Measurements from ENCODE around the gene EFNA1. TPM values are rescaled to one million over a fixed set of nuclear protein-coding genes. Genes with fewer than 3 reads are reported as not detected.

Gene EFNA1
- total and polyA plus RNA-seq, 2 experiments from 2014 or later: 3.2 to 5.1 TPM

GRCh38 chr1:155103325-155103724, 24.4 kb upstream of the EFNA1 start:
- Mint-ChIP-seq H3K4me1 (no peaks in the 10 kb centered on the region), H3K4me3 (no peak overlapping the region), H3K9me3 (no peaks in the 10 kb centered on the region), H3K27ac (no peak overlapping the region), H3K36me3 (ENCODE audit: low read depth) (no peaks in the 10 kb centered on the region), H3K27me3 (ENCODE audit: insufficient read depth, low read depth, poor library complexity) (peaks cover 1% of the 10 kb centered on the region)
- H3K9me2 ChIP-seq (ENCODE audit: insufficient read depth): no peaks in the 10 kb centered on the region
- H3K79me2 ChIP-seq (replicated peaks; ENCODE audit: insufficient read depth): no peaks in the 10 kb centered on the region
- H3F3A ChIP-seq (replicated peaks; ENCODE audit: low read depth): no peaks in the 10 kb centered on the region
- TF ChIP-seq ZNF114 (CRISPR knock-in tag; IDR thresholded peaks at IDR 0.05): no peak
- no peak for TF ChIP-seq ZNF462 (CRISPR knock-in tag; IDR thresholded peaks at IDR 0.05)
- TF ChIP-seq EZH2phosphoT487 (IDR thresholded peaks at IDR 0.05; ENCODE audit: unreplicated experiment): no peak
- TF ChIP-seq STAT1 (IDR thresholded peaks at IDR 0.05; ENCODE audit: unreplicated experiment): no peak
- TF ChIP-seq ZNF331 (CRISPR knock-in tag; IDR thresholded peaks at IDR 0.05; ENCODE audit: low read depth): no peak
- H2AFZ ChIP-seq: no peak overlapping the region
- no peak overlapping the region for H3K4me2 ChIP-seq
- ATAC-seq (no peak), DNase-seq (ENCODE audit: low spot score) (no peak)
- no peaks in the 10 kb centered on the region for H3K27me3 ChIP-seq (ENCODE audit: insufficient read depth)
- H3K4me1 ChIP-seq (ENCODE audit: insufficient read depth): no peaks in the 10 kb centered on the region
- H3K4me3 ChIP-seq: no peak overlapping the region
- H3K27ac ChIP-seq (ENCODE audit: low read depth): no peak overlapping the region
- no peaks in the 10 kb centered on the region for H4K20me1 ChIP-seq (replicated peaks; ENCODE audit: insufficient read depth)
- H3K36me3 ChIP-seq (ENCODE audit: insufficient read depth): no peaks in the 10 kb centered on the region

All from GM23338 (cell line).